SU-DHL-6 (cell line): ENCODE results near the gene GPD1.

Experiments
- H2AFZ ChIP-seq: fragments of 200-600 bp; sonication (generic); 2 replicates; pipeline ENCODE4 v1.6.1; 2014; ENCODE audit warnings: low read depth, mild to moderate bottlenecking, moderate library complexity, mixed read lengths, antibody characterized with exemption, low read length; ENCODE audit not compliant: severe bottlenecking
- H3F3A ChIP-seq: fragments of 200-600 bp; shearing (Covaris generic); 2 replicates; pipeline ENCODE4 v1.6.0; 2016; ENCODE audit warnings: antibody characterized with exemption, mild to moderate bottlenecking; ENCODE audit not compliant: insufficient read depth
- H3K27ac ChIP-seq: fragments of 200-600 bp; sonication (generic); 2 replicates; pipeline ENCODE4 v1.5.1; 2016; ENCODE audit warnings: low read depth, mild to moderate bottlenecking, low read length, moderate library complexity, mixed read lengths
- H3K27me3 ChIP-seq: fragments of 200-600 bp; sonication (generic), shearing (Covaris generic); 2 replicates; pipeline ENCODE4 v1.6.0; 2014; ENCODE audit warnings: mild to moderate bottlenecking, low read length
- H3K36me3 ChIP-seq: fragments of 200-600 bp; sonication (generic); 2 replicates; pipeline ENCODE4 v1.6.1; 2014; ENCODE audit warnings: mild to moderate bottlenecking, low read length, mixed read lengths
- H3K4me2 ChIP-seq: fragments of 300-600, 200-600 bp; shearing (Covaris generic), sonication (generic); 2 replicates; pipeline ENCODE4 v1.6.0; 2014; ENCODE audit warnings: low read length, low read depth, mild to moderate bottlenecking; ENCODE audit not compliant: poor library complexity, severe bottlenecking
- H3K4me3 ChIP-seq: fragments of 200-600 bp; sonication (generic); 2 replicates; pipeline ENCODE4 v1.5.1; 2014; ENCODE audit warnings: antibody characterized with exemption, low read length, mild to moderate bottlenecking, mixed read lengths; ENCODE audit not compliant: insufficient read depth, poor library complexity, severe bottlenecking
- H3K79me2 ChIP-seq: fragments of 200-600 bp; sonication (generic); 2 replicates; pipeline ENCODE4 v1.6.1; 2014; ENCODE audit warnings: mild to moderate bottlenecking, low read length, moderate library complexity; ENCODE audit not compliant: insufficient read depth
- H3K9ac ChIP-seq: fragments of 200-600 bp; sonication (generic); 2 replicates; pipeline ENCODE4 v1.7.0; 2014; ENCODE audit warnings: mild to moderate bottlenecking, low read length
- H3K9me2 ChIP-seq: fragments of 200-600 bp; sonication (generic); replicated peaks from 2 replicates; pipeline ENCODE4 v1.6.1; 2014; ENCODE audit warnings: low read length; ENCODE audit not compliant: insufficient read depth
- H3K9me3 ChIP-seq: fragments of 200-600 bp; sonication (generic); 2 replicates; pipeline ENCODE4 v1.6.1; 2014; ENCODE audit warnings: low read length, mixed read lengths; ENCODE audit not compliant: insufficient read depth
- H4K20me1 ChIP-seq: fragments of 200-600 bp; sonication (generic); 2 replicates; pipeline ENCODE4 v1.6.1; 2014; ENCODE audit warnings: low read depth, mild to moderate bottlenecking, antibody characterized with exemption, low read length, moderate library complexity, mixed read lengths
- CTCF ChIP-seq: fragments of 200-600 bp; sonication (generic); IDR thresholded peaks from one replicate; pipeline ENCODE4 v1.5.1; 2017; ENCODE audit warnings: antibody characterized with exemption, mild to moderate bottlenecking, low read length, moderate library complexity; ENCODE audit not compliant: insufficient read depth, poor library complexity, severe bottlenecking
- EZH2phosphoT487 ChIP-seq: fragments of 200-600 bp; sonication (generic), shearing (Covaris generic); conservative IDR thresholded peaks from 2 replicates; pipeline ENCODE4 v1.6.1; 2018; ENCODE audit warnings: mild to moderate bottlenecking, antibody characterized with exemption, low read length, moderate library complexity, mixed read lengths

GPD1 gene

GRCh38 chr12:50066402-50066801 is 37.4 kb upstream of the GPD1 start:
- TF ChIP-seq CTCF (no peak), EZH2phosphoT487 (no peak)
- no peaks in the 10 kb centered on the region for H3K36me3 ChIP-seq
- H3F3A ChIP-seq, result no peaks in the 10 kb centered on the region
- H3K27ac ChIP-seq, result no peak overlapping the region
- no peak overlapping the region for H3K4me3 ChIP-seq
- H3K79me2 ChIP-seq, result no peaks in the 10 kb centered on the region
- H3K9ac ChIP-seq, result no peak overlapping the region
- H4K20me1 ChIP-seq, result no peaks in the 10 kb centered on the region
- no peak overlapping the region for H2AFZ ChIP-seq
- H3K27me3 ChIP-seq, result no peaks in the 10 kb centered on the region
- no peaks in the 10 kb centered on the region for H3K9me2 ChIP-seq
- H3K4me2 ChIP-seq, result no peak overlapping the region
- H3K9me3 ChIP-seq, result no peaks in the 10 kb centered on the region

GRCh38 chr12:50069069-50069468 is 34.7 kb upstream of the GPD1 start:
- Histone ChIP-seq H3K27me3 (no peaks in the 10 kb centered on the region), H3K9ac (no peak overlapping the region), H4K20me1 (no peaks in the 10 kb centered on the region), H3K4me3 (no peak overlapping the region), H3K4me2 (no peak overlapping the region), H2AFZ (no peak overlapping the region), H3K9me3 (no peaks in the 10 kb centered on the region), H3K79me2 (no peaks in the 10 kb centered on the region), H3K27ac (no peak overlapping the region), H3K36me3 (no peaks in the 10 kb centered on the region), H3K9me2 (no peaks in the 10 kb centered on the region), H3F3A (no peaks in the 10 kb centered on the region)
- TF ChIP-seq CTCF, result no peak
- no peak for TF ChIP-seq EZH2phosphoT487

- TF ChIP-seq EZH2phosphoT487 (no peak), CTCF (no peak)
- Histone ChIP-seq H3K27ac (no peak overlapping the region), H3K9me2 (no peaks in the 10 kb centered on the region)
These were observed 34.3 kb upstream of the GPD1 start for GRCh38 chr12:50069539-50069938.

More at GRCh38 chr12:50069539-50069938, 34.3 kb upstream of the GPD1 start:
- Histone ChIP-seq H2AFZ (no peak overlapping the region), H3K9me3 (no peaks in the 10 kb centered on the region), H4K20me1 (no peaks in the 10 kb centered on the region), H3K4me2 (no peak overlapping the region), H3K36me3 (no peaks in the 10 kb centered on the region), H3F3A (no peaks in the 10 kb centered on the region), H3K4me3 (no peak overlapping the region), H3K27me3 (no peaks in the 10 kb centered on the region), H3K9ac (no peak overlapping the region), H3K79me2 (no peaks in the 10 kb centered on the region)
